ENCODE data around the gene ZNF493. TPM values are rescaled to one million over a fixed set of nuclear protein-coding genes. Genes with fewer than 3 reads are reported as not detected.

Gene ZNF493
- total and polyA plus RNA-seq, 7 donors = 2.8 to 49.3 (median 28.2) TPM

GRCh38 chr19:21410166-21410565, 13.2 kb downstream of the ZNF493 start:
- H3K4me1 ChIP-seq = no peaks in the 10 kb centered on the region
- peaks cover 0 to 17% (median 0%) of the 10 kb centered on the region in 4 donors for H3K9me3 ChIP-seq
- peaks cover 0 to 68% (median 20%) of the 10 kb centered on the region in 4 donors for H3K36me3 ChIP-seq
- no peak for DNase-seq
- TF ChIP-seq, protein P1, sequence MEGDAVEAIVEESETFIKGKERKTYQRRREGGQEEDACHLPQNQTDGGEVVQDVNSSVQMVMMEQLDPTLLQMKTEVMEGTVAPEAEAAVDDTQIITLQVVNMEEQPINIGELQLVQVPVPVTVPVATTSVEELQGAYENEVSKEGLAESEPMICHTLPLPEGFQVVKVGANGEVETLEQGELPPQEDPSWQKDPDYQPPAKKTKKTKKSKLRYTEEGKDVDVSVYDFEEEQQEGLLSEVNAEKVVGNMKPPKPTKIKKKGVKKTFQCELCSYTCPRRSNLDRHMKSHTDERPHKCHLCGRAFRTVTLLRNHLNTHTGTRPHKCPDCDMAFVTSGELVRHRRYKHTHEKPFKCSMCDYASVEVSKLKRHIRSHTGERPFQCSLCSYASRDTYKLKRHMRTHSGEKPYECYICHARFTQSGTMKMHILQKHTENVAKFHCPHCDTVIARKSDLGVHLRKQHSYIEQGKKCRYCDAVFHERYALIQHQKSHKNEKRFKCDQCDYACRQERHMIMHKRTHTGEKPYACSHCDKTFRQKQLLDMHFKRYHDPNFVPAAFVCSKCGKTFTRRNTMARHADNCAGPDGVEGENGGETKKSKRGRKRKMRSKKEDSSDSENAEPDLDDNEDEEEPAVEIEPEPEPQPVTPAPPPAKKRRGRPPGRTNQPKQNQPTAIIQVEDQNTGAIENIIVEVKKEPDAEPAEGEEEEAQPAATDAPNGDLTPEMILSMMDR (IDR thresholded peaks at IDR 0.05) = no peak
- TF ChIP-seq EP300 (IDR thresholded peaks at IDR 0.05) (no peak), POLR2A (IDR thresholded peaks at IDR 0.05) (no peak), POLR2AphosphoS5 (IDR thresholded peaks at IDR 0.05) (no peak)
- H3K27me3 ChIP-seq = no peaks in the 10 kb centered on the region
- no peak overlapping the region for H3K27ac ChIP-seq
- intact Hi-C loops (cut with DNase I) = no loop called here
- 83 to 85% methylated on average over 1 of the region's 1 CpG for WGBS, 2 donors
- H3K4me3 ChIP-seq = no peak overlapping the region

- H3K4me3 ChIP-seq = no peak overlapping the region
- peaks cover 0 to 21% (median 10%) of the 10 kb centered on the region in 4 donors for H3K36me3 ChIP-seq
- H3K27me3 ChIP-seq = no peaks in the 10 kb centered on the region
- no peak for TF ChIP-seq POLR2AphosphoS5 (IDR thresholded peaks at IDR 0.05)
- TF ChIP-seq, protein P1 (IDR thresholded peaks at IDR 0.05) = no peak
- TF ChIP-seq POLR2A (IDR thresholded peaks at IDR 0.05) = no peak
- TF ChIP-seq EP300 (IDR thresholded peaks at IDR 0.05) = no peak
- no peak overlapping the region for H3K27ac ChIP-seq
- no peaks in the 10 kb centered on the region for H3K4me1 ChIP-seq
- DNase-seq = no peak
- peaks cover 0 to 39% (median 27%) of the 10 kb centered on the region in 4 donors for H3K9me3 ChIP-seq
- intact Hi-C loops (cut with DNase I) = no loop called here
Measured at GRCh38 chr19:21422244-21422643, 25.3 kb downstream of the ZNF493 start.

DNA sequence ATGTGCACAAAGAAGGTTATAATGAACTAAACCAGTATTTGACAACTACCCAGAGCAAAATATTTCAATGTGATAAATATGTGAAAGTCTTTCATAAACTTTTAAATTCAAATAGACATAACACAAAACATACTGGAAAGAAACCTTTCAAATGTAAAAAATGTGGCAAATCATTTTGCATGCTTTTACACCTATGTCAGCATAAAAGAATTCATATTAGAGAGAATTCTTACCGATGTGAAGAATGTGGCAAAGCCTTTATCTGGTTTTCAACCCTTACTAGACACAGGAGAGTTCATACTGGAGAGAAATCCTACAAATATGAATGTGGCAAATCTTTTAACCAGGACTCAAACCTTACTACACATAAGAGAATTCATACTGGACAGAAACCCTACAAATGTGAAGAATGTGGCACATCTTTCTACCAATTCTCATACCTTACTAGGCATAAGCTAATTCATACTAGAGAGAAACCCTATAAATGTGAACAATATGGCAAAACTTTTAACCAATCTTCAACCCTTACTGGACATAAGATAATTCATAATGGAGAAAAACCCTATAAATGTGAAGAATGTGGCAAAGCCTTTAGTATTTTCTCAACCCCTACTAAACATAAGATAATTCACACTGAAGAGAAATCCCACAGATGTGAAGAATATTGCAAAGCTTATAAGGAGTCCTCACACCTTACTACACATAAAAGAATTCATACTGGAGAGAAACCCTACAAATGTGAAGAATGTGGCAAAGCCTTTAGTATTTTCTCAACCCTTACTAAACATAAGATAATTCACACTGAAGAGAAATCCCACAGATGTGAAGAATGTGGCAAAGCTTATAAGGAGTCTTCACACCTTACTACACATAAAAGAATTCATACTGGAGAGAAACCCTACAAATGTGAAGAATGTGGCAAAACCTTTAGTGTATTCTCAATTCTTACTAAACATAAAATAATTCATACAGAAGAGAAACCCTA, 26.4 kb downstream of the ZNF493 start:
- H3K9me3 ChIP-seq = peaks cover 0 to 39% (median 28%) of the 10 kb centered on the region in 4 donors
- 95 to 96% methylated on average over 1 of the region's 1 CpG for WGBS, 2 donors
- intact Hi-C loops (cut with DNase I) = no loop called here

DNA sequence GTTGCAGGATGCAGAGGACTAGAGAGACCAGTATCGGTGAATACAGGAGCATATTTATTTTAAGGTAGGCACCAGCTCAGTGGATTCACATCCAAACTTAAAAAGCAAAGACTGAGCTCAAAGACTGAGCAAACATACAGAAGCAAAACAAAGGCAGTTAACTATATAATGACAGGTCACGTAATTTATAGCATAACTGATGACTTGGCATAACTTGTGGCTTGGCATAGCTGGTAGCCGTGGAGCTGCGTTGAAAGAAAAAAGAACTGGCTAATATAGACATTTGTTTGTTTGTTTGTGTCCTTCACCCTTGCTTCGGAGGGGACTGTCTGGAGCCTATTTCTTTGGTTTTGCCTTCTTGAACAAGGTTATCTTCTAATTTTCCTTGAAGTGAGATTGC, 33.7 kb downstream of the ZNF493 start:
- Histone ChIP-seq H3K9me3 (peaks cover 0 to 28% (median 4%) of the 10 kb centered on the region in 4 donors), H3K27ac (no peak overlapping the region), H3K36me3 (no peaks in the 10 kb centered on the region), H3K4me1 (no peaks in the 10 kb centered on the region), H3K27me3 (no peaks in the 10 kb centered on the region), H3K4me3 (no peak overlapping the region)
- TF ChIP-seq POLR2A (IDR thresholded peaks at IDR 0.05) (no peak), POLR2AphosphoS5 (IDR thresholded peaks at IDR 0.05) (no peak), EP300 (IDR thresholded peaks at IDR 0.05) (no peak)
- TF ChIP-seq, protein P1 (IDR thresholded peaks at IDR 0.05) = no peak
- intact Hi-C loops (cut with DNase I) = no loop called here
- DNase-seq = no peak
- WGBS, 2 donors = 77 to 85% methylated on average over 5 of the region's 5 CpGs

More for the DNA sequence above, 26.4 kb downstream of the ZNF493 start:
- no peaks in the 10 kb centered on the region for H3K27me3 ChIP-seq
- H3K4me3 ChIP-seq = no peak overlapping the region
- H3K4me1 ChIP-seq = no peaks in the 10 kb centered on the region
- DNase-seq = no peak
- H3K36me3 ChIP-seq = peaks cover 0 to 20% (median 6%) of the 10 kb centered on the region in 4 donors
- H3K27ac ChIP-seq = no peak overlapping the region
- TF ChIP-seq POLR2AphosphoS5 (IDR thresholded peaks at IDR 0.05) (no peak), POLR2A (IDR thresholded peaks at IDR 0.05) (no peak), EP300 (IDR thresholded peaks at IDR 0.05) (no peak)
- TF ChIP-seq, protein P1 (IDR thresholded peaks at IDR 0.05) = no peak

Data from sigmoid colon (tissue), 7 donors.